CD4-positive, alpha-beta T cell treated with Interleukin-21 for 1 hour (primary cell): ENCODE data around the gene FGA.
"Not testable (repeated sequence)": the region's sequence is repeated elsewhere in the genome, so short reads cannot be mapped to it uniquely, and the experiment has no call there.

Source experiments
- DNase-seq: peaks from one replicate; pipeline ENCODE4 v3.0.0-alpha.2; 2020

The FGA gene

GRCh38 chr4:154606728-154607723 lies 16.5 kb upstream of the FGA start:
- no peak for DNase-seq

- no peak for DNase-seq
These were observed 14.2 kb upstream of the FGA start for GRCh38 chr4:154604696-154605200.

GRCh38 chr4:154603033-154603943 lies 12.7 kb upstream of the FGA start:
- DNase-seq: no peak

GRCh38 chr4:154602404-154603020 lies 12.0 kb upstream of the FGA start:
- no peak for DNase-seq

- DNase-seq: no peak
These were observed 7.5 kb upstream of the FGA start for GRCh38 chr4:154597798-154598774.

GRCh38 chr4:154597281-154597680 lies 6.7 kb upstream of the FGA start:
- not testable (repeated sequence) for DNase-seq

- DNase-seq: no peak
These were observed 5.3 kb upstream of the FGA start for GRCh38 chr4:154595807-154596206.

GRCh38 chr4:154594343-154594742 lies 3.8 kb upstream of the FGA start:
- not testable (repeated sequence) for DNase-seq

- DNase-seq: no peak
These were observed 3.3 kb upstream of the FGA start for GRCh38 chr4:154593868-154594267.

GRCh38 chr4:154591890-154592289 lies 1.3 kb upstream of the FGA start:
- DNase-seq: no peak

GRCh38 chr4:154589296-154590197 lies 995 bp downstream of the FGA start:
- no peak for DNase-seq

- no peak for DNase-seq
These were observed 2.3 kb downstream of the FGA start for GRCh38 chr4:154588198-154588597.

- DNase-seq: no peak
These were observed 4.1 kb downstream of the FGA start for GRCh38 chr4:154586296-154587033.

GRCh38 chr4:154585369-154586018 lies 5.0 kb downstream of the FGA start:
- no peak for DNase-seq

GRCh38 chr4:154584259-154584658 lies 6.3 kb downstream of the FGA start:
- DNase-seq: no peak

GRCh38 chr4:154583677-154584076 lies 6.9 kb downstream of the FGA start:
- no peak for DNase-seq

- DNase-seq: no peak
These were observed 7.3 kb downstream of the FGA start for GRCh38 chr4:154583230-154583629.

GRCh38 chr4:154582723-154583122 lies 7.8 kb downstream of the FGA start:
- DNase-seq: no peak

- DNase-seq: no peak
These were observed 10.6 kb downstream of the FGA start for GRCh38 chr4:154579927-154580326.
